ENCODE data around the gene RCSD1.

GRCh38 chr1:167750641-167751040 is 120.6 kb downstream of the RCSD1 start:
- TF ChIP-seq CTCF (IDR thresholded peaks at IDR 0.05; ENCODE audit: extremely low read depth in 1 of 2, insufficient read depth in 1 of 2, low read depth in 1 of 2, low read length in 2 of 2) (no peak), EZH2 (IDR thresholded peaks at IDR 0.05; ENCODE audit: borderline replicate concordance, low read depth, low read length, severe bottlenecking) (no peak), FOS (IDR thresholded peaks at IDR 0.05; ENCODE audit: borderline replicate concordance, insufficient read depth, low read length) (no peak), JUN (IDR thresholded peaks at IDR 0.05; ENCODE audit: borderline replicate concordance, insufficient read depth, insufficient read length, low read depth) (no peak), POLR2A (IDR thresholded peaks at IDR 0.05; ENCODE audit: low read depth, low read length) (no peak)
